Stromal cell of bone marrow (primary cell): ENCODE data around the gene RNF20.

Experiments used
- DNase-seq: peaks from one replicate; pipeline ENCODE4 v3.0.0-alpha.2; 2012; ENCODE audit warnings: low read depth

RNF20 gene

DNA sequence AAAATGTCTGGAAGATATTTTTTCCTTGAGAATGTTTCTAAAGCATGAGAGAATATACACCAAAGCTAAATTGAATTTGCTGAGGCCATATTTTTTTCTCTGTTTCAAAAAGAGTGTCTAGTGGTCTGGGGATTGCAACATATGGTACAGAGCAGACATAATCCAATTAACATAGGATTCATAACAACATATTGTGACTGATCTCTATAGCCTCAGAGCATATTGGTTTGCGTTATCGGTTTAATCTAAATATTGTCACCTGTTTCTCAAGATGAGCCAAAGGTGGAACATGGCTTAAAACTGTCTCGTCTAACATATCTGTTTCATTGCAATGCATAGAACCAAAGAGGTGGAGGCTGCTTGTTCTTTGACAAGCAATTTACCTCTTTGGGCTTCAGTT is 57.2 kb downstream of the RNF20 start:
- DNase-seq: no peak

DNA sequence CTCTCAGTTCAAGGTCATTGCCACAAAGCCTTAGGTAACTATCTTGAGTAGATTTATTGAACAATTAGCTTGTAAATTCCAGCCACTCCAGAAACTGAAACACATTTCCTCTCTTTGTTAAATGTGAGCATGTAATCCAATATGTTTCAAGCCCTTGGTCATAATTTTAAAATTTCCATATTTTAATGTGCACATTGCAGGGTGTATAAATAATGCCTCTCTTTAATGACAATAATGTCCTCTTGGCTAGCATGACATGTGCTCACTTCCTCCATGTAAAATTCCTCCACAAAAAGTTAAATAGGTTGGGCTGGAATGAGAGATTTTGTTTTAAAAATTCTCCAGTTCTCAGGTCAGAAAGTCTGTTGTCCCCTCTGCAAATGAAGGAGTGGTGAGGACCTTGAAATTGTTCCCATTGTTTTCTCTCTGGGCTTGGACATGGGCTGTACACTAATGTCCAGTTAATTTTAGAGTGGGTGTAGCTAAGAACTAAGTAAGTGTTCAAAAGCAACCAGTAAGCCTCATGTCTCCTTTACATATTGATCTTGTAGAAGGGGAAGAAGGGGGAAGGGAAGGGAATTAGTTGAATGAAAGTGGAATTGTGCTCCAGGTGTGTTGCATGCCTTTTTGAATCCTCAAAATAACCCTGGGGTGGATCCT is 58.3 kb downstream of the RNF20 start:
- no peak for DNase-seq

DNA sequence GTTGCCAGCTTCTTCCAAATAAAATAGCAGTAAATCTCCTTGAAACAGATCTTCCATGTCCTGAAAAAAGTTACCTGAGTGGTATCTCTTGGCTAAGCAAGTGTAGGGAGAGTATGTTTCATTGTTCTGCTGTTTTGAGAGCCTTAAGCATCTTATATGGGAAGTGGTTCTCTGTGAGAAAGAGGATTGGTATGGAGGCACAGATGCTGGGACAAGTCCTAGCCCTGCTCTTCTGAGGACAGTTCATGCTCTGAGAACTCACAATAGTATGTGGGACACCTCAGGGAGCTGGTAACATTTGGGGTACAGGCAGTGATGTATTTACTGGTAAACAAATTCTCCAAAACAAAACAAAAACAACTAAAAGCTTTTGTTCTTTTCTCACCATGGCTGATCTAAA is 59.1 kb downstream of the RNF20 start:
- DNase-seq: no peak

DNA sequence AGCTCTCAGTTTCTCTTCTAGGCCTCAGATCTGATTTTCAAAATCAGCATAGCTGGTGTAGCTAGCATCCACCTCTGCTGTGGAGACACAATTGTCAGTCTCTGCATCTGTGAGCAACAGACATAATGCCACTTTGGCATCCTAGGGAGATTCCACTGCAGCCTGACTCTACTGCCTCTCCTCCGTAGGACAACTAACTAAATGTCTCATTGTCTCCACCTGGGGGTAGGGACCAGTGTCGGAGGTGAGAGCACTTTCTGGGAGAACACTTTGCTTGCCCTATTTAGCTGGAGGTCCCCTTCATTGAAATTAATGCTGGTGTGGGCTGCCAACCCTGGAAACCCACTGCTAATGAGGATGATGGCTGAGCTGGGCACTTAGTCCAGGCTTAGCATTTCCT is 59.7 kb downstream of the RNF20 start:
- DNase-seq: no peak

DNA sequence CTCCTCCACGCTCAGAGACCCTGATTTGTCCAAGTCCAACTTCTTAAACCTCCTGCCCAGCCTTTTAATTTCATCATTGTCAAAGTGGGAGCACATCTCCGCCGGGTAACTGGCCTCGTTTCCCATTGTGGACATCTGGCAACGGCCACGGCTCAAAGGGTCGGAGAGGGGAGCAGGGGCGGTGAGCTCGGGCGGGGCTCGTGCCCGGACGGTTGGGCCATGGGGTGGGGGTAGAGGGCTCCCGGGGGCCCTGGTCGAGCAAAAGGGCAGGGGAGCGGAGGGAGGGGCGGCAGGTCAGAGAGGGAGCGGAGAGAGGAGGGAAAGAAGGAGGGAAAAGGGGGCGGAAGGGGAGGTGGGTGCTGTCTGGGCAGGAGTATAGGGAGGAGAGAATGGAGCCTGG is 61.1 kb downstream of the RNF20 start, which contains the start of gene PPP3R2:
TSS of gene PPP3R2 (minus strand) at position 174 of the 400 bp plus-strand sequence. CDS start at position 126, 48 bp downstream.
- no peak for DNase-seq

DNA sequence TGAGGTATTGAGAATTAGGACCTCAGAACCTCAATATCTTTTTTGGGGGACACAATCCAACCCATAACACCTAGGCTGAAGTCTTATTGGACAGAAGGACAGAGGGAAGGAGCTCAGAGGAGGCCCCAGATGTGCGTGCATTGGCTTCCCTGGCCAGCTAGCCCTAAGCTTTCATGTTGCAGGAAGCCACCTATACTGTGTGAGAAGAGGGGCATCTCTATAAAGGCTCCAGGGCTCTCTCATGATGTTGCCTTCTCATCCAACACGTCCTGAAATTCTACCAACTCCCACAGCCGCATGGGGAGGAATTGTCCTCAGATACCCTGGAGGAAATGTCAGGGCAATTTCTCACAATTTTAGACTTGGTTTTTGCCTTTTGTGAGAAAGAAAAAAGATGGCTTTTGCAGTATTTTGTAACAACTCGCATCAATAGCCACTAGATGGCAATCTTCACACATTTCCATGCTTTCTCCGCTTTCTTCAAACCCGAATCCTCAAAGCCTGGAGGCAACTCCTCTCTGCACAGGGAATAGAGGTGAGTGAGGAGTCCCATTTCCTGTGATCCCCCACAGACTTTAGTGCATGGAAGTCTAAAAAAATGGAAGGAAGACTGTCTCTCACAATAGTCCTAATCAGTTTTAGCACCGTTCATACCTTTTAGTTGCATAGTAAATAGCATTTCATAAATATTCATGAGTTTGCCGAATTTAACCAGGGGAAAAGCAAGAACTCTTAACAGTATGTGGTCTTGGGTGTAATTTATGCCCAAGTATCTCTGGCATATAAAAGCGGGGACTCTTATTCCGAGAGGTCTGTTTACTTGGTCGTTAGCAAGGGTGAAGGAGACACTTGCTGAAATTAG is 68.5 kb downstream of the RNF20 start:
- peak; percentile 40 for DNase-seq

DNA sequence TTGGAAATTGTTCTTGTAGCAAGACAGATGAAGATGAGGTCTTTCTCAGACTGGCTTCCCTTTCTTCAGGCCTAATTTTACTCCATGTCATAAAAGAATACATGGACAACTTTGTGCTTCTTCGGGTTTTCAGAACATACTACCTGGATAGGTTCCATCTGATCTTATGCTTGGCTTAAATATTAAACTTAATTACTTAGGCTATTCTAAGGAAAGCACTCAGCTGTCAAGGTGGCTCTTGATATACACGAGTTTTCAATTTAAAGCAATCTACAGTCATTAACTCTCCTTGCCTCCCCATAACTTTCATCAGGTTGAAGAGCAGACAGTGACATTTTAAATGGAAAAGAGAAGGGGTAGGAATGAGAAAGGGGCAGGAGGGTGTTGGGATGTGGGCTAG is 70.6 kb downstream of the RNF20 start:
- no peak for DNase-seq

DNA sequence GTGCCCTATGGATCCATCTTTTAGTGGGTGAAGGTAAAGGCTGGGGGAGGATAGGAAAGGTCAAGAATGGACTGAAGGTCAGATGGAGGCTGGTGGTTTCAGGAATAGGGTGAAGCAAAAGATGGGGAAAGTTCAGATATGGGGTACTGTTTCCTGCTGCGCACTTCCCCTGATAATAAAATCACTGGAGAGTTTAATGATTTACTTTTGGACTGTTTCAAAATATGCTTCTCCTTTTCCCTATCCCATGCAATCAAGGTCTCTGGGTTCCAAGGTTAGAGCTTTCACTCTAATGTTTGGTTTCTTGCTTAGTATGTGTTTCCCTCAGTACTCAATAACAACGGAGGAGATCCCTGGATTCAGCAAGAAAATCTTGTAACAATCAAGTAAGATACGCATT is 71.9 kb downstream of the RNF20 start:
- no peak for DNase-seq
